ENCODE data around the gene CTDSPL.
A peak's percentile ranks its signal among the peaks of the same experiment; 100 is the strongest.

The CTDSPL gene

DNA sequence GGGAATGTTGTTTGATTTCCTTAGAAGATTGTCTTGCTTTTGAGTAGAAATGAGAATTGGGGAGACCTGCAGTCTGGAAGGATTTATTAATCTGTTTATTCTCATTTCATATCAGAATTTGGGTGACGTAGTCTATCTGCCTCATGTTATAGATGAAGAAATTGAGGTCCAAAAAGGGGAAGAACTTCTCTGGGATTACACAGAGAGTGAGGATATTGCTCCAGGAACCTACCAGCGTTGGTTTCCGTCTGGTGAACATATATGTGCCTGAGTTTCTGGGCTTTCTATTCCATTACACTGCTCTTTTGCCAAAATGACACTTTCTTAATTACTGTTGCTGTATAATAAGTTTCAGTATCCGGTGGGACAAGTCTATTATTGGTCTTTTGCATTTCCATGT lies 51.8 kb downstream of the CTDSPL start:
- DNase-seq (ENCODE audit: low read depth, low spot score), result no peak

DNA sequence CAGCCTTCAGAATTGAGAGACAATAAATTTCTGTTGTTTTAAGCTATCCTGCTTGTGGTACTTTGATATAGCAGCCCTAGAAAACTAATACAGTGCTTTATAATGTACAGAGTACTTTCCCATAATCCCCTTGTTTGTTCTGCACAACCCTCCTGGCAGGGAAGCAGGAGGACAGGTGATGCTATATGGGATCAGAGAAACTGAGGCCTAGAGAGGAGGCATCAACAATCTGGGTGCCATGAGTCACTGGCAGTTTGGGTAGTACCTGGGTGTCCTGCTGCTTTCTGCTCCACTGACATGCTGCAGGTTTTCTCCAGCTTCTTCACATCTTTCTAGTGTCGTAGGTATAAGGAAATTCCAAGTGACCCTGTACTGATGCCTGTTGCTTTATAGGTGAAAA lies 55.0 kb downstream of the CTDSPL start:
- DNase-seq (ENCODE audit: low read depth, low spot score), result no peak

DNA sequence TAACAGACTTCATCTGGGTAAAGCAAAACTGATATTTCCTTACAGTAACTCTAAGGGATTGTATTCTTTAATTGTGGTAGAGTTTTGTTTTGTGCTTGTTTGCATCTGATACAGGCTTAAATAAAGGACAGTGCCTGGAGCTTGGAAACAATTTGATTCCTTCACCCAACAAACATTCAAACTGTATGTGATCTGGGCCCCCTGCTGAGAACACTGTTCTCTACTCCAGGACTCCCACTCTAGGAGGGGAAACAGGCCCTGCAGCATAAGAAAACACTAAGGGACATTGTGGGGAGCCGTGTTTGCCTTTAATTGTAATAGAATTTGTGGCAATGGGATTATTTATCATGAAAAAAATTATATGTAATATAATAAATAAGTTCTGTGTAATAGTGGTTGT lies 56.9 kb downstream of the CTDSPL start:
- no peak for DNase-seq (ENCODE audit: low read depth, low spot score)

DNA sequence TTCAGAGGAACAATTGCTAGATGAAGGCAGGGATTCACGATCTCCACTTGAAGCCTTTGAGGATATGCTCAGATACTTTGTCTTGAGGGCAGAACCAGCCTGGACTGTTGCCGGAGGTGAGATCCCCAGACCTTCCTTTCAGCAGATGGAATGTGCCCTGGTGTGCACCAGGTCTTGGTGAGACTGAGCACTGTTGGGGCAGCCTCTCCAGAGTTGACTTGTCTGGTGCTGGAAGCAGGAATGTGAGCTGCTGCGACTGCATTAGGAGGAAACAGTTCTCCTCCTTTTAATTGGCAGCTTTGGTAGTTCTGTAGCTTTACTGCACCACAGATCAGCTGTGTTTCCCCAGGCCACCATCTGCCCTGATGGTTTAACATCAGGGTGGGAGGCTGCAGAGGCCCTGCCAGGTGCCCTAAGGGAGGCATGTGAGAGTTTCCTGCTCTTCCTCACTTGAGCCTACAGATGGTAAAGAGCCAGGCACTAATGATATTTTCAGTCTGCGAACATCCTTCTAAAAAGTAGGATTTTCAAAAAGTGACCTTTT lies 58.5 kb downstream of the CTDSPL start:
- no peak for DNase-seq (ENCODE audit: low read depth, low spot score)

DNA sequence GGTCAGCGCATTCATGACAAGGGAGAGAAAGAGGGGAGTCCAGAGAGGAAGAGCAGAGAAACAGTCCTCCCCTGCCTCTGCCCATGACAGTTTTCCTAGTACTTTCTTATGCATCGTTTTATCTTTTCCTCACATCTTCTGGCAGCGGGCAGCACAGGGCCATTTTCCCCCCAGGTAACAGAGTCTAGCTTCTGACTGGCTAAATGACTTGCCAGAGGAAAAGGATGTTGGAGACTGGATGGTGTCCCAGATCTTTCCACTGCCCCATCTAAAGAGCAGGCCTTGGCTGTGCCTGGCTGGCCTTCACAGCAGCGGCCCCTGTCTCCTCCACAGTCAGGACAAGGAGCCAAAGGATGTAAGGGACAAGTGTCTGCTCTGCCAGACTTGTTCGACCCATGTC lies 59.3 kb downstream of the CTDSPL start:
- no peak for DNase-seq (ENCODE audit: low read depth, low spot score)

DNA sequence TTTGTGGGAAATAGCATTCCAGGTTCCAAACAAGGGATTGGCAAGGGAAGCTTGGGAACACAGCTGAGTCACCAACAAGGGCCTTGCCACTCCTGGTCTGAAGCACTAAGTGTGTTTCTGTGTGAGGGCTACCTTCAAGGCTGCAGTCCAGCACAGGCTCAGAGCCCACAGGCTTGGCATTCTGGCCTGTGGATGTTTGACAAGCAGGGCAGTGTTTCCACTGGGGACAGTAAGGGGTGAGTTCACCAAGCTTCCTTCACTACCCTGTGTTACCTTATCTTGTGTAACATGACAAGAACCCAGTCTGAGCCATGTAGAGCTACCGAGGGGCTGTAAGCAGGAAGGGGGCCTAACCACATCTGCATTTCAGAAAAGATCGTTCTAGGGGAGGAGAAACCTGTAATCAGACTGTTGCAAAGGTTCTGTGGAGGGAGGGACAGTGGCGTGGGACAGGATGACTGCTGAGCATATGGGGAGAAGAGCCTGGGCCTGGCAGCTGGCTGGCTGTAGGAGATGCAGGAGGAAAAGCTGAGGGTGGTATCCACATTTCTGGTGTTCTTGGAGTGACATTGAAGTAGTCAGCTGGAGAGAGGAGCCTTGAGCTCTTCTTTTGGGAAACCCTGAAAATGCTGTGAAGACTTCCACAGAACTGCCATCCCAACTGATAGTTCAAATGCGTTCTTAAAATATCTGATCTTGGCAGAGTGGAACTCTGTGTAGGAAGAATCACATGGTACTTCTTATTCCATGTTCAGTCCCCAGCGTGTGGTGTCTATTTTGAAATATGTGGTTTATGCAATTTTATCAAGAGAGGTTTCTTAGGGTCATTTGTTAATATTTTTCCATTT lies 61.3 kb downstream of the CTDSPL start:
- DNase-seq (ENCODE audit: low read depth, low spot score), result no peak

DNA sequence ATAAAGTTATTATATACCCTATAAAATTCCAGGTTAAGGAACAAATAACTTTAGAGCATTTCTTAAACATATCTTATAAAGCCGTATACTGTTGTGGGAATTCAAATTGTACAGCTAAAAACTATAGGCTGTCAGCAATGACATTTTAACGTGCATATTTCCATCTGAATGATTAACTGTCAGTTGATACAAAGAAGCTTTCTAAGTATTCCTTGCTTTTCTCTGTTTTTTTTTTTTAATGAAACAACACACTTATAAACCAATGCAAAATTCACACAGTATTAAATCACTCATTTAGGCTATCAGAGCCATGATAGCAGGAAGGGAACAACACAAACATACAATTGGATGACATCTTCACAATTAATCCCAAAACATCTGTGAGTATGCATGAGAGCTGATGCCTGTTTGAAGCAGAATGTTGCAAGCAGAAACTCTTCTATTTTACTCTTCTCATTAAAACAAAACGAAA lies 61.9 kb downstream of the CTDSPL start:
- DNase-seq (ENCODE audit: low read depth, low spot score), result no peak

DNA sequence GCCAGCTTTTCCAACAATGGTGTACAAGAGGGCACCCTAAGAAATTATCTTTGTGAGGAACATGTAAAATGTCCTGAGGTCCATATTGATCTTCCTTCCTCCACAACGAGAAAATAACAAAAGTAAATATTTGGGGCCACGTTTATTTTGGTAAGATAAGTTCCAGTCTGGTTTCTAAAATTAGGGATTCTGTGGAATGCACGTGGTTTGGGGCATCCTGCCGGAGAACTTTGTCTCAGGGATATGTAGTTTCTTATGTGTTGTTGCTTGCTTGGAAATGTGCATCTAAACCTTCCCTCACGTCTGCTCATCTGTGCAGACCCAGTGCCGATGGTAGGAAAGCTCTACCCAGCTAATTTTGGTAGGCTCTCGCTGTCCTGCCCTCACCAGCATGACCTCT lies 62.8 kb downstream of the CTDSPL start:
- DNase-seq (ENCODE audit: low read depth, low spot score), result no peak

DNA sequence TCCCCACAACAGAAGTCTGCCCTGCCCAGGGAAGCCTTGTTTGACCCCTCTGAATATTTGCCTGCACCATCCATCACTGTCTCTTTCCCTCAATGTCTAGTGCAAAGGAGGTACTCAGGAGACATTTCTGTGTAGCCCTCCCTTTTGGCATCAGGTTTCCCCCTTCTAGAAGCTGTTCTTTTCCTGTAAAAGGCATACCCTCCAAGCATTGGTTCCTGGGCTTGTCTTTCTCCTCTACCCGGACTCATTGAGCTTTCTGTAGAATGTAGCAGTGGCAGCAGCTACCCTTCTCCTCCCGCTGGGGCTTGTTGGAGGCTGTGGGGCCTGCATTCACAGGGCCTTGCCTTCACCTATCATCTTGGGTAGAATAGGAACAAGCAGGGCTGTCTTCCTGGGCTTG lies 63.5 kb downstream of the CTDSPL start:
- no peak for DNase-seq (ENCODE audit: low read depth, low spot score)

DNA sequence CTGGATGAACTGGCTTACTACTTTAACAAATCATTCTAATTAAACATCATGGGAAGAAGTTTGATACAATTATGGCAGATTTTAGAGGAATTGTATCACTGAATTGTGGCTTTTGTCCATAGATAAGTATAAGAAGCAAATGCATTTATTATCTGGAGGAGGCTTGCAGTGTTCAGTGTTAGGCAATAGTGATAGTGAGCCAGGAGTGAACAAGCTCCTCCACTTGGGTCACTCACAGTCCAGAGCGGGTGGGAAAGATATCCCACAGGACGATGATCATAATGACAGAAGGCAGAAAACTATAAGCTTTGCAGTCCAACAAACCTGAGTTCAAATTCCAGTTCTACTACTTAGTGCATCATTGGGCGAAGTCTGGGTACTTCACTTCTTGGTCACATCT lies 64.9 kb downstream of the CTDSPL start:
- no peak for DNase-seq (ENCODE audit: low read depth, low spot score)

DNA sequence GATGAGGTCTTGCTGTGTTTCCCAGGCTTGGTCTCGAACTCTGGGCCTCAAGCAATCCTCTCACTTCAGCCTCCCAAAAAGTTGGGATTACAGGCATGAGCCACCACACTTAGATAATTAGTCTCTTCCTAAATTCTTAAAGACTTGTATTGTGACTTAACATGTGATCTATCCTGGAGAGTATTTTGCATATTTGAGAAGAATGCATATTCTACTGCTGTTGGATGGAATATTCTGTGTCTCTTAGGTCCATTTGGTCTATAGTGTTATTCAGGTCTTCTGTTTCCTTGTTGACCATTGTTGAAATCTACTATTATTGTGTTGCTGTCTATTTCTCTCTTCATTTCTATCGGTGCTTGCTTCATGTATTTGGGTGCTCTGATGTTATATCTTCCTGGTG lies 68.8 kb downstream of the CTDSPL start:
- no peak for DNase-seq (ENCODE audit: low read depth, low spot score)

DNA sequence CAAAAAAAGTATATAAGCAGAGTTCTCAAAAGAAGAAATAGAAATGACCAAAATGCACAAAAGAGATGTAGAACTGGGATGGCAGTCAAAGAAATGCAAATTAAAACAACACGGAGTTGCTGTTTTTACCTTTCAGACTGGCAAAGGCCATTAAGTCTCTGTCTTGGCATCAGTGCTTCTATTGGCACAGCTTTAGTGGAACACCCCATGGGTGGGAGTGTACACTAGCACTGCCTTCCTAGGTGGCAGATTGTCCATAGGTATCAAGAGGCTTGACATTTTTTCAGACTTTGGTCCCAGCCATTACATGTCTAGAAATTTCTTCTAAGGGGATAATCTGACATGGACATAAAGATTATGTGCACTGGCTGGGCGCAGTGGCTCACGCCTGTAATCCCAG lies 70.8 kb downstream of the CTDSPL start:
- DNase-seq (ENCODE audit: low read depth, low spot score), result no peak

DNA sequence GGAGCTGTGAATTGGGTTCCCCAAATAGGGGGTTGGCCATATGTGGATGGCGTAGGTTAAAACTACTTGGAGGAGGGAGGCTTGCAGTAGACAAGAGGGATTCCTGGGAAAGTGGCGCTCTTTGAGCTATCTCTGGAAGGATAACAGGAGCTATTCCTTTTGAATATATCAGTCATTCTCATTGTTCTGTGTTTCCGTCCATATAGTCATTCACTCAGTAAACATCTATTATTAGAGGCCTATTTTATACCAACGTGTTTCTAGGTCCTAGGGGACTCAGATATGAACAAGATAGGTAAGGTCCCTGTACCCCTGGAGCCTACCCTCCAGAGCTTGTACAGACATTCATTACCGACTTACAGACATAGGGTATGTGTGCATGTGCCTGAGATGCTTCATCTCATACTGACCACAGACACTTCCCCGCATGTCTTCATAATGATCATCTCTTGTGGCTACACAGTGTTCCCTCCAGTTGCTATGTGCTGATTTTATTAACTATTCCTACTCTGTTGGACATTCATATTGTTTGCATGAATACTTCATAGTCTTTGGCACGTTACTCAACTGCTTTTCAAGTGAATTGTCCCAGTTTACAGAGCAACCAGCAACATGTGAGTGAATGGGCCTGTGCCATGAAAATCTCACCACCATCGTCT lies 73.1 kb downstream of the CTDSPL start:
- DNase-seq (ENCODE audit: low read depth, low spot score), result no peak

DNA sequence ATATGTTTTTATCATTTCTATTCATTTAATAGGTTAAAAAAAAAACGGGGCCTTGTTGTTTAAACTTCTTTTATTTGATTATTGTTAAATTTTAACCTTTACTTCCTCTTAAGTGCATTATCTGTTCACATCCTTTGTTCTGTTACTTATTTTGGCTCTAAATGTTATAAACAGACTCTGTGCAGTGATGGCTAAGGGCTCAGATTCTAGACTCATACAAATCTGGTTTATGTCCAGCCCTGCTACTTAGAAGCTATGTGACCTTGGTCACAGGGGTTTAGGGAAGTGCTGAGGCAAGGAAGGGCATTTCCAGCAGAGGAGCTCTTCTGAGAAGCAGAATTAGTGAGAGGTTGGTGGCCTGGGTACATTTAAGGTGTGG lies 73.6 kb downstream of the CTDSPL start:
- no peak for DNase-seq (ENCODE audit: low read depth, low spot score)

DNA sequence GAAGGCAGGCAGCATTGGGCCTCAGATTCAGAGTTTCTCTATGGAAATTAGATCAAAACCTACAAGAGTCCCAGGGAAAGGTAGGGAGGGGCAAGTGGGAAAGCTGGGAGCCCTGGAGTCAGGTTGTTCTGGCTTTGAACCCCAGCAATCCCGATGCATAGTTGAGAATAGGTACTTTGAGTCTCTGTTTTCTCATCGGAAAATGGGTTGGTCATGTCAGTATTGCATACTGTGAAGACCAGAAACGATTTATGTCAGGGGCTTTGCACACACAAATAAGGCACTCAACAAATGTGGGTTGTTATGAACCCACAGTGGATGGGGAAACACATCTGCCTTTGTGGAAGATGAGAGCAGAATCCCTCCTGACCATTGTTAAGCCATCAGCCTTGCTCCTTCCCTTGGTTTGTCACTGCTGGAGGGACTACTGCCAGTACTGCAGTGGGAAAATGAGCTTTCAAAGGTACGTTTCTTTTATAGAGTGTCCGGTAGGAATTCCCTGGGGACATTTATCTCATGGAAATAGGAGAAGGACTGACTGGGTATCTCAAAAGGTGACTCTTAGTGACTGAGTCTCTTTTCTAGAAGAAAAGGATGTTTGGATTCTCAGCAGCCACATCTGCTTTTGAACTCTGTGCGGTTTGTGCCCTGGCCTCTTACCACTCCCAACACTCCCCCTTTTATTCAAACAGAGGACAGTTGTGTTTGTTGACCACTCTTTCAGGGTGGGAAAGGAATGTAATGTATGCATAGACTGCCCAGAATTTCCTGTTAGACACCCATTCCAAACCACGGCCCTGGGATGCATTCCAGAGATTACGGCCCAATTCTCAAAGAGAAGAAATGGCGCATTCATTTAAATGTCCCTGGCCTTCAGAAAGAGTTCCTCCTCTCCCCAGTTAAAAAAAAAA lies 74.3 kb downstream of the CTDSPL start:
- DNase-seq (ENCODE audit: low read depth, low spot score), result peak; percentile 48

DNA sequence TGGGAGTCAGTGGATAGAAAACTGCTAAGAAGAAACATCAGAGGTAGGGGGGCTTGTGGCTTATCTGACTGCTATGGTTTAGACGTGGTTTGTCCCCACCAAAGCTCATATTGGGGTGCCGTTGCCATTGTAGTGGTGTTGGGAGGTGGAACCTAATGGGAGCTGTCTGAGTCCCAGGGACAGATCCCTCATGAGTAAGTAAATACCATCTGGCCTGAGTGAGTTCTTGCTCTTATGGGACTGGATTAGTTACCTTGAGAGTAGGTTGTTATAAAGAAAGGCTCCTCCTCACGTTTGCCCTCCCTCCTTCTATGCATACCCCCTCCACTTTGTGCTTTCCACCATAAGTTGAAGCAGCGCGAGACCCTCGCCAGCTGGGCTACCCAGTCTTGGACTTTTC lies 75.5 kb downstream of the CTDSPL start:
- no peak for DNase-seq (ENCODE audit: low read depth, low spot score)

DNA sequence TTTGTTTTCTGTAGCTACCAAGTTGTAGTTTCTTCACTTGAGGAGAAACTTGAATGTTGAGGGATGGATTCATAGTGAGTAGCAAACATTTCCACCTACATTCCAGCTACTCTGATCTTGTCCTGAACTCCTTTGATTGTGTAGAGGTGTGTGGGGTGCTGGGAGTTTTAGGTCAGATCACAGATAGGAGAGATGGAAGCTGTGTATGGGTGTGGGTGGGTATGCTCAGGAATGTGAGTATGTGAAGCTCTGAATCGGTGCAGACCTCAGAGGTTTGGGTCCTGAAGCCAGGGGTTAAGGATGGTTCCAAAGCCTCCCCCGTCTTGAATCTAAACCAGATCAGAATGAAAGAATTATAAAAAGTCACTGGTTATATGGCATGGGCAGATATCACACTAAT lies 76.3 kb downstream of the CTDSPL start:
- no peak for DNase-seq (ENCODE audit: low read depth, low spot score)

DNA sequence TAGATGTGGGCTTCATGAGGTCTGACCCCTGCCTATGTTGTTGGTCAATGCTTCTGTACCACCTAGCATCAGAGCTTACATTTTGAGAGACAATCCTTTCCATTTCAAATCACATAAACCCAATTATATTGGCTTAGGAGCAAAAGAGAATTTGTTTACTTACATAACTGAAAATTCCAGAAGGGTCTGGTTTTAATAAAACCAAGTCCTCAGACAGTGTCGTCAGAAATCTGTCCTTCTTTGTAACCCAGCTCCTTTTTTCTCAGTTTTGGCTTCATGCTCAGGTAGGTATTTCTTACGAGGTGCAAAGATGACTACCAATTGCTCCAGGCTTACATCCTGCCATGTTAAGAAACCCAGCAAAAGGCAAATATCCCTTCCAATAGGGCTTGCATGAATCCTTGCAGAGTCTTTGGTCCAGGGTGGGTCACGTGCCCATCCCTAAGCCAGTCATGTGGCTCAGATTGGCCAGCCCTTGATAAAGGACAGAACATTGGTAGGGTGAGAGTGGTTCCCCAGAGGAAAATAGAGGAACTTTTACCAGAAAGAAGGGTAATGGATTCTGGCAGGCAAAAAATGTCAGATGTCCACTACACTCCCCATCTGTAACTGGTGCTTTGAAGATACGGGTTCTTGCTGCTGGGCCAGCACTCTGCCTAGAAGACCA lies 78.7 kb downstream of the CTDSPL start:
- no peak for DNase-seq (ENCODE audit: low read depth, low spot score)

DNA sequence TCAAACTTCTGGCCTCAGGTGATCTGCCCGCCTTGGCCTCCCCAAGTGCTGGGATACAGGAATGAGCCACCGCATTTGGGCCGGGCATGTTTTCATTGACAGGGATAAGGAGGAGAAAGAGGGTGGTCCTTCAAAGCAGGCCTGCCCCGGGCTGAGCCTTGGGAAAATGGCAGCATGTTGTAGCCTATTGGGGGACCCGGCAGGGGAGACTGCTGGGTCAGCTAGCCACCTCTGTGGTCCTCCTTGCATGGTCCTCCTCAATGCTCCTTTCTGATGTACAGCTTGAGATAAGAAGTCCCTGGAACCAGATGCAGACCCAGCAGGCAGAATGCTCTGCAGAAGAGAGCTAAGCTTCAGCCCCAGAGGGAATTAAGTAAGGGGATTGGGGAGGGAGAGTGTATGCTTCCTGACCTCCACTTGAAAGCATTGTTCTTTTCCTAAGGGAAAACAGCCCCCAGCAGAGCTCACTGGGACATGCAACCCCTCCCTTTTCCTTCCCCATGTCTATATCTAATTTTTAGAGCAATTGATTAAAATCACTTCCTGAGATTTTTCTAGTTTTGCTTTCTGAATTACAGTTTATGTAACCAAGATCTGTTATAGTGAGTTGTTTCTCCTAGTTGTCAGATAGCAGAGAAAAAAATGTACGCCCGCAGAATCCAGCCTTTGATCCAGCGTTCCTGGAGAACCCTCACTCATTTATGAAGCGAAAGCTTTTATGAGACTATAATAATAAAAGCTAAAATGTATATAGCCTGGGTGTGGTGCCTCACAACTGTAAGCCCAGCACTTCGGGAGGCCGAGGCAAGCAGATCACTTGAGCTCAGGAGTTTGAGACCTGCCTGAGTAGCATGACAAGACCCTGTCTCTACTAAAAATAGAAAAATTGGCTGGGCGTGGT lies 80.2 kb downstream of the CTDSPL start:
- DNase-seq (ENCODE audit: low read depth, low spot score), result no peak

DNA sequence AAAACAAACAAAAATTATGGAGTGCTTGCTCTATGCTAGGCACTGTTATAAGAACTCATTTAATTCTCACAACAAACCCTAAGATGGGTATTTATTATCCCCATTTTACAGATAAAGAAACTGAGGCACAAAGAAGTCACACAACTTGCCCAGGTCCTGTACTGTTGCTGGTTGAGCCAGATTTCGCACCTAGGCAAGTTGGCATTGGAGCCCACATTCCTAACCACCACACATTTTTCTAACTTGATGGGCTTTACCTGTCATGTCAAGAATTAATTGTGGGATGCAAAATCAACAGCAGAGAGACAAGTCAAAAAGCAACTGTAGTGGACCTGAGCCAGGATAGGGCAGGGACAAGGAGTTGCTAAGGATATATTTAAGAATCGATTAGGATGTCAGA lies 81.0 kb downstream of the CTDSPL start:
- no peak for DNase-seq (ENCODE audit: low read depth, low spot score)

All from iPS DF 19.7 (cell line).